Measurements from ENCODE around the gene SSB.

GRCh38 chr2:169823996-169824372, 25.3 kb downstream of the SSB start:
- TF ChIP-seq CTCF (IDR thresholded peaks at IDR 0.05) (no peak), EP300 (IDR thresholded peaks at IDR 0.05) (no peak), POLR2AphosphoS5 (IDR thresholded peaks at IDR 0.05) (no peak), POLR2A (IDR thresholded peaks at IDR 0.05) (no peak)
